DMS53 treated with DMSO at 0.1 percent for 48 hours (cell line): ENCODE measurements around the gene AQP10.
"Not testable (repeated sequence)": the region's sequence is repeated elsewhere in the genome, so short reads cannot be mapped to it uniquely, and the experiment has no call there.

ENCODE experiments used
- DNase-seq: peaks from one replicate; lab custom pipeline; 2025; ENCODE audit not compliant: unreplicated experiment; lab: John Stamatoyannopoulos, UW

Gene AQP10

GRCh38 chr1:154344977-154345837, 24.3 kb downstream of the AQP10 start:
- DNase-seq = peak; percentile 15

- DNase-seq = no peak
Measured at GRCh38 chr1:154346276-154346917, 25.5 kb downstream of the AQP10 start.

GRCh38 chr1:154347961-154348360, 27.1 kb downstream of the AQP10 start:
- DNase-seq = no peak

GRCh38 chr1:154348429-154349076, 27.7 kb downstream of the AQP10 start:
- no peak for DNase-seq

- no peak for DNase-seq
Measured at GRCh38 chr1:154349121-154349520, 28.2 kb downstream of the AQP10 start.

- no peak for DNase-seq
Measured at GRCh38 chr1:154350383-154350782, 29.5 kb downstream of the AQP10 start.

GRCh38 chr1:154351363-154352068, 30.6 kb downstream of the AQP10 start:
- DNase-seq = peak; percentile 80

GRCh38 chr1:154352245-154352580, 31.3 kb downstream of the AQP10 start:
- no peak for DNase-seq

GRCh38 chr1:154352581-154353459, 31.9 kb downstream of the AQP10 start:
- peak; percentile 44 for DNase-seq

- peak; percentile 14 for DNase-seq
Measured at GRCh38 chr1:154353460-154353904, 32.6 kb downstream of the AQP10 start.

GRCh38 chr1:154353966-154354365, 33.1 kb downstream of the AQP10 start:
- DNase-seq = no peak

- DNase-seq = no peak
Measured at GRCh38 chr1:154358519-154358918, 37.6 kb downstream of the AQP10 start.

- no peak for DNase-seq
Measured at GRCh38 chr1:154360288-154360687, 39.4 kb downstream of the AQP10 start.

- not testable (repeated sequence) for DNase-seq
Measured at GRCh38 chr1:154360881-154361280, 40.0 kb downstream of the AQP10 start.

GRCh38 chr1:154361357-154361756, 40.5 kb downstream of the AQP10 start:
- DNase-seq = no peak

- DNase-seq = no peak
Measured at GRCh38 chr1:154371436-154371835, 50.5 kb downstream of the AQP10 start.

GRCh38 chr1:154373777-154374357, 53.0 kb downstream of the AQP10 start:
- DNase-seq = not testable (repeated sequence)
